NCI-H2029 treated with DMSO at 0.1 percent for 48 hours (cell line): ENCODE data around the gene TNFRSF1A.

Source experiments
- DNase-seq: peaks from one replicate; lab custom pipeline; 2025; lab: John Stamatoyannopoulos, UW

Gene TNFRSF1A

DNA sequence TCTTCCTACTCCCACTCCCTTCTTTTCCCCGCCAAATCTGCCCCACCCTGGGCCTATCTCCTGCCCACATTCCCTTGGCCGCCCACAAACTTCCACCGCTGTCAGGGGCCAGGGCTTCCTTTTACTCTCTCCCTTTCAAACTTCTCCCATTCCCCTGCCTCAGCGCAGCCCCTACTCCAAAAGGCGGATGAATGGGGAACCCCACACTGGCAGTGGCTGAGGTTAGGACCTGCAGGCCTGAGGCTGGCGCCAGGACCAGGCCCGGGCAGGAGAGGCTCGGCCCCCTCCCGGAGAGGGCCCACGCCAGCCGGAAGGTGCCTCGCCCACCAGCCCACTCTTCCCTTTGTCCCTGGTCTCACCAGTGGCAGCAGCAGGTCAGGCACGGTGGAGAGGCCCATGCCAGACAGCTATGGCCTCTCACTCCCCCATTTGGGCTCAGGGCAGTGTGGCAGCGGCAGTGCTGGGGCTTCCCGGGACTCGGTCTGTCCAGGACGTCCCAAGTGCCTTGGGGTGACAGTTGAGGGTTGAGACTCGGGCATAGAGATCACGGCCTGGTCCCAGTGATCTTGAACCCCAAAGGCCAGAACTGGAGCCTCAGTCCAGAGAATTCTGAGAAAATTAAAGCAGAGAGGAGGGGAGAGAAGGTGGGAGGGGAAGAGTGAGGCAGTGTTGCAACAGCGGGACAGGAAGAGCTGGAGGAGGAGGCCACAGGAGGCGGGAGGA lies at the start of gene TNFRSF1A:
Gene TNFRSF1A, minus strand, starts transcription at position 660 of the 723 bp plus-strand sequence. Its CDS starts 262 bp downstream, at position 398.
- DNase-seq, result no peak

DNA sequence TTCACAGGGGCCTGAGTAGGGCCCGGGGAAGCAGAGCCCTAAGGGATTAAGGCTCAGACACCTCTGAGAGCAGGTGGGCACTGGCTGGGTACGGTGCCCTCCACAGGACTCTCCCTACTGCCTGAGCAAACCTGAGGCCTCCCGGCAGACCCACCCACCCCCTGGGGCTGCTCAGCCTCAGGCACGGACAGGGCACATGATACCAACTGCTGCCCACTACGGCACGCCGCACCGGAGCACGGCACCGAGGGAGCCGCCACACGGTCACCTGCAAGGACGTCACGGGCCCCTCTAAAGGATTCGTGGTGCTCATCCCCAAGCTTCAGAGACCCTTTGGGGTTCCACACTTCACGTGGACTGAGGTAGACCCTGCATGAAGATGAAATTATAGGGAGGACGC lies 49.1 kb upstream of the TNFRSF1A start:
- DNase-seq, result no peak

DNA sequence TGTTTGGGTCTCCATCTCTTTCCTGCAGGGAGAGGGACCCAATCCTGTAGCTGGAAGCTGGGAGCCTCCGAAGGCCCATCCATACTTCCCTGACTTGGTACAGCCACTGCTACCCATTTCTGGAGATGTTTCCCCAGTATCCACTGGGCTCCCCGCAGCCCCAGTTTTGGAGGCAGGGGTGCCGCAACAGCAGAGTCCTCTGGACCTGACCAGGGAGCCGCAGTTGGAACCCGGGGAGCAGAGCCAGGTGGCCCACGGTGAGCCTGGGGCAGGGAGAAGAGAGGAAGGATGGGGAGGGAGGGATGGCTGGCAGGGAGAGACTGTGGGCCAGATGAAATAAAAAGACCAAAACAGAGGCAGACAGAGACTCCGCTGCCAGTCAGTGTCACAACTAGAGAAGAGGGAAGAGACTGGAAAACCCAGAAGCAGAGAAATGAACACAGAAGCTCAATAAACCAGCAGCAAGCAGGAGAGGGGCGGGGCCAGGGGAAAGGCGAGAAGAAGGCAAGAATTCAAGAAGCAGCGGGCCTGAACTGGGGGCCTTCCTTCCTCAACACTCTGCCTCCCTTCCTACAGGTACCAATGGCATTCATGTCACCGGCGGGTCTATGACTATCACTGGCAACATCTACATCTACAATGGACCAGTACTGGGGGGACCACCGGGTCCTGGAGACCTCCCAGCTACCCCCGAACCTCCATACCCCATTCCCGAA lies 48.4 kb upstream of the TNFRSF1A start:
- DNase-seq, result no peak

DNA sequence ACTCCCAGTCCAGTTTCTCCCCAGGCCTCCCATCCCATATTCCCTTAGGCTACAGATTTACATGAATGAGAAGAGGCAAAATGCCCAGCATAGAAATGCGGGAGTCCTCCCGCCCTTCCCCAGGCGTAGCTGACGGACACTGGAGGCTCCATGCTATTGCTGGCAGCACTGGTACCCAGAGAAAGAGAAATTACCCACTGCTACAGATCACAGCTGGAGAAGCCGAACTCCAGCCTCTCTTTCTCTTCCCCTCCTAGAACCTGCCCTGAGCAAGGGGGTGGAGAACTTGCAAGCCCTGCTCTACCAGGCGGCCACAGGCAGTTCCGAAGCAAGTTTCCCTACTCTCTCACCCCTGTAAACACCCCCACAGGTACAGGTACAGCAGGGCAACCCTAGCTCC lies 45.7 kb upstream of the TNFRSF1A start:
- no peak for DNase-seq

DNA sequence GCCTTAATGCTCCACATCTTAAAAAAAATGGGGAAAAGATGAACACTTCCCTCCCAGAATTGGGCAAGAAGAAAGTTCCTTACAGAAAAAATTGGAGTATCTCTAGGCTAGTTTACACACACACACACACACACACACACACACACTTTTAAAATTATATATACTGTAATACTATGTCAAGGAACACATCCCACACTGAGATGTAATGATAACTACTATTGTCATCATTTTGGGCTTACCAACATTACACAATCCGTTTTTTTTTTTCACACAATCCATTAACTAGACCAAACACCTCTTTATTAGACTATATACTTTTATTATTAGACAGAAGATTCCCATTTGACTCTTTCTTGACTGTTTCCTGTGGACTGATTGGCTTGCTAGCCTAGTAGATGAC lies 44.6 kb upstream of the TNFRSF1A start:
- no peak for DNase-seq

DNA sequence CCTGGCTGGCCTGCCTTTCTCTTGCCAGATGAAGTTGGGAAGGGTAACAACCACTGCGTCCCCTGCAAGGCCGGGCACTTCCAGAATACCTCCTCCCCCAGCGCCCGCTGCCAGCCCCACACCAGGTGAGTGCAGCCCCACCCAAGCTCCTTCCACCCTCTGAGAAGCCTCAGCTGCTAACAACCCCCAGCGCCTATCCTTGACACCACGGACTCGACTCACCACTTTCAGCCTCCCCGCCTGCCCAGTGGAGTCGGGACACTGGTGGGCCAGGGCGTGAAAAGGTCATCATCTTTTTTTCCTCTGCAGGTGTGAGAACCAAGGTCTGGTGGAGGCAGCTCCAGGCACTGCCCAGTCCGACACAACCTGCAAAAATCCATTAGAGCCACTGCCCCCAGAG lies 44.2 kb upstream of the TNFRSF1A start:
- no peak for DNase-seq

DNA sequence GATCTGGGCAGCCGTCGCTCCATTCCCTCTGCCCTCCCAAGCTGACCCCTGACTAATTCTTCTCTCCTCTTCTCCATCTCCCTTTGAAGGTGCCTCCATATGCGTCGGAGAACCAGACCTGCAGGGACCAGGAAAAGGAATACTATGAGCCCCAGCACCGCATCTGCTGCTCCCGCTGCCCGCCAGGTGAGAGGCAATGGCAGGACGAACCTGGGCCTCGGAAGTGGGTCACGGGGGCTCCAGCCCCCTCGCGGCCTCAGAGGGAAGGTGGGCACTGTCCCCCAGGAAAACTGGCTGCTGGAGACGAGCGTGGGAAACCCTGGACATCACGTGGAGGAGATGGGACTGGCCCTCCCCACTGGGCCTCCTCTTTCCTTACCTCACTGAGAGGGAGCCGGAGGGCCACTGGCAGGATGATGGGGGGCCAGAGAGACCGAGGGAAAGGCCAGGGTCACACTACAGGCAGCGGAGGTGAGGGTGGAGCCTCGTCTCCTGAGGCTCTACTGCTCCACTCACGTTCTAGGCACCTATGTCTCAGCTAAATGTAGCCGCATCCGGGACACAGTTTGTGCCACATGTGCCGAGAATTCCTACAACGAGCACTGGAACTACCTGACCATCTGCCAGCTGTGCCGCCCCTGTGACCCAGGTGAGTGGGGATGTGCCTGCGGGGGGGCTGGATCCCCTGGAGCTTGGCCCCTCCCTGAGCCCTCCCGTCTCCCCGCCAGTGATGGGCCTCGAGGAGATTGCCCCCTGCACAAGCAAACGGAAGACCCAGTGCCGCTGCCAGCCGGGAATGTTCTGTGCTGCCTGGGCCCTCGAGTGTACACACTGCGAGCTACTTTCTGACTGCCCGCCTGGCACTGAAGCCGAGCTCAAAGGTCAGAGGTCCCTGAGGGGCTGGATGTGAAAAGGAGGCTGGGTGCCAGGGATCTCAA lies 42.9 kb upstream of the TNFRSF1A start:
- DNase-seq, result no peak

DNA sequence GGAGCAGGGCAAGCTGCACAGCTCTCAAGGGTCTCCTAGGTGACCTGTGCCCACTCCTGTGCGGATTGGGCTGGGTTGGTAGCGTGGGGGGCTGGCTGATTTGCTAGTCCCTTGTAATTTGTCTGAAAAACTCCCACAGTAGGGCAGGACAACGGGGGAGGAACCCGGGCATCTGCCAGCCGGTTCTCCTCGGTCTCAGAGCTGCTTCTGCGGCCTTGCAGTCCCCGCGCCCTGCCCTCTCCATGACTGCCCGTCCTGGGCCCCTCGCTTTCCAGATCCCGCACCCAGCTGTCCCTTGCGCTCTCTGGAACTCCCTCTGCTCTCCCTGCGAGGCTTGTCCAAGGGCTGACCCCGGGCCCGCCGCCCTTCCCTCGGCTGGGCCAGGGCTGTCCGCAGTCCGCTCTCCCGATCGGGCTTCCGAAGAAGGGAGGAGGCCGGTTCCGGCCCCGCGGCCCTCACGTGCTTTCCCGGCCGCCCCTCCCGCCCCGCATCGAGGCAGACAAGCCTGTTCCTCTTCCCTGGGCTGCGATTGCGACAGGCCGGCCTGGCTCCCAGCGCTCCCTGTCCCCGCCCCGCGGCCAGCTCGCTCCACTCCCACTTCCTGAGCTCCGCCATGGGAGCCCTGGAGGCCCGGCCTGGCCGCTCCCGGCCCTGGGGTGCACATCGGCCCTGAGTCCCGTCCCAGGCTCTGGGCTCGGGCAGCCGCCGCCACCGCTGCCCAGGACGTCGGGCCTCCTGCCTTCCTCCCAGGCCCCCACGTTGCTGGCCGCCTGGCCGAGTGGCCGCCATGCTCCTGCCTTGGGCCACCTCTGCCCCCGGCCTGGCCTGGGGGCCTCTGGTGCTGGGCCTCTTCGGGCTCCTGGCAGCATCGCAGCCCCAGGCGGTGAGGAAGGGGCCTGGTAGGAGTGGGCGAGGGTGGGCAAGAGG lies 42.0 kb upstream of the TNFRSF1A start, which contains the start of gene LTBR:
Gene LTBR, plus strand, starts transcription at position 591 of the 927 bp plus-strand sequence. Its CDS starts 197 bp downstream, at position 788.
- DNase-seq, result peak; percentile 37

DNA sequence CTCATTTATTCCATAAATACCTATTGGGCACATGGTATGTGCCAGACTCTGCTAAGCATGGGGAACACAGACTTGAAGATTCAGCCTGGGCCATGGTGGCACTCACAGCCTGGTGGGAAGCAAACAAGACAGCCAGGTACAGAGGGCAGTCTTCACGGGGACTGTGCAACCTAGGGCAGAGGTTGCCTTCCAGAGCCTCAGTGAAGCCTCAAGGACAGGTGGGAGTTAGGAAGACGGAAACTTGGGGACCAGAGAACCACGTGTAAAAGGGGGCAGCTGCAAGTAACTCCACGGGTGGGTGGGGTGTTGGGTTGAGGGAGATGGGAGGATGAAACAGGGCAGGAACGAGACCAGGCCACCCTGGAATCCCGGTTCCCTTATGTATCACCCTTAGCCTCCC lies 41.1 kb upstream of the TNFRSF1A start:
- no peak for DNase-seq

DNA sequence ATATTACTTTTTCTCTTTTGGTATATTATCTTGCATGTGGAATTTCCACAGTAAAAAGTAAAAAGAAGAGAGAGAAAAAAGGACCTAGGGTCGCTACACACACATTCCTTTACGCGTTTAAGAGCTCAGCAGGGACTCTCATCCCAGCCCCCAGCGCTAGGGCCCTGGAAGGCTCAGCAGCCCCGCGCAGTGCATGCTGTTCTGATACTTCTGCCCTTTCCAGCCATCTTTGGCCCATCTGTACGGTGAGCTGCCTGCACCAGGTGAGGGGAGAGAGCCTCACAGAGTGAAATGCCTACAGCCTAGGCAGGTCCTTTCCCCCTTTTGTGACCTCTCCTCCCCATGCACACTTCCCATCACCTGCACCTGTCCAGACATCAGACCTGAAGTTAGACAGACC lies 40.5 kb upstream of the TNFRSF1A start:
- no peak for DNase-seq

DNA sequence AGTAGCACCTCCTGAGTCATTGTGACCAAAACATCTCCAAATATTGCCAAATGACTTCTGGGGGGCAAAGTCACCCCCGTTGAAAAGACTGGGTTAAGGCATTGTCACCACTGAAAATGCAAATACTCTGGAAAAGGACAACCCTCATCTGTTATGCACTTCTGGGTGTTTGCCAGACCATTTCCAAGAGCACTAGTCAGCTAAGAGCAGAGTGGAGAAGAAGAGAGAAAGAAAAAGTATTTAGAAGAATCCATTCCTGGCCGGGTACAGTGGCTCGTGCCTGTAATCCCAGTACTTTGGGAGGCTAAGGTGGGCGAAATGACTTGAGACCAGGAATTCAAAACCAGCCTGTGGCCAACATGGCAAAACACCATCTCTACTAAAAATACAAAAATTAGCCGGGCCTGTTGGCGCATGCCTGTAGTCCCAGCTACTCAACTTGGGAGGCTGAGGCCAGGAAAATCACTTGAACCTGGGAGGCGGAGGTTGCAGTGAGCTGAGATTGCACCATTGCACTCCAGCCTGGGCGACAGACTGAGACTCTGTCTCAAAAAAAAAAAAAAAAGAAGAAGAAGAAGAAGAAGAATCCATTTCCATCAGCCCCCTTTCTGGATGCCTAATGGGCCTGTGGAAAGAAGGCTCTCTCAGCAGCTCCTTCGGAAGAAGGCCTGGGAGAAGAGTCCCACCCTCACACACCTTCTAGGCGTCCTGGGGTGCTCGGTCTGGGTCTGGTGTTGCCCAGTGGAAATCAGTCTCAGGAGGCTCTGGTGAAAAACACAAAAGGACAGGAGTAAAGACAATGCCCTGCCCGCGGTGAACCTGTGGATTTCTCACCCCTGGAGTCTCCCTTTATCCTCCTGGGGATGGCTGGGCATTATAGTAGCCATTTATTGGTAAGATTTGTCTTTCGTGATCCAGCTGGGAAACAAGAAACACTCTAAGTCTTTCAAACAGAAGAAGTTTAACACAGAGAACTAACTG lies 38.6 kb upstream of the TNFRSF1A start:
- DNase-seq, result no peak

DNA sequence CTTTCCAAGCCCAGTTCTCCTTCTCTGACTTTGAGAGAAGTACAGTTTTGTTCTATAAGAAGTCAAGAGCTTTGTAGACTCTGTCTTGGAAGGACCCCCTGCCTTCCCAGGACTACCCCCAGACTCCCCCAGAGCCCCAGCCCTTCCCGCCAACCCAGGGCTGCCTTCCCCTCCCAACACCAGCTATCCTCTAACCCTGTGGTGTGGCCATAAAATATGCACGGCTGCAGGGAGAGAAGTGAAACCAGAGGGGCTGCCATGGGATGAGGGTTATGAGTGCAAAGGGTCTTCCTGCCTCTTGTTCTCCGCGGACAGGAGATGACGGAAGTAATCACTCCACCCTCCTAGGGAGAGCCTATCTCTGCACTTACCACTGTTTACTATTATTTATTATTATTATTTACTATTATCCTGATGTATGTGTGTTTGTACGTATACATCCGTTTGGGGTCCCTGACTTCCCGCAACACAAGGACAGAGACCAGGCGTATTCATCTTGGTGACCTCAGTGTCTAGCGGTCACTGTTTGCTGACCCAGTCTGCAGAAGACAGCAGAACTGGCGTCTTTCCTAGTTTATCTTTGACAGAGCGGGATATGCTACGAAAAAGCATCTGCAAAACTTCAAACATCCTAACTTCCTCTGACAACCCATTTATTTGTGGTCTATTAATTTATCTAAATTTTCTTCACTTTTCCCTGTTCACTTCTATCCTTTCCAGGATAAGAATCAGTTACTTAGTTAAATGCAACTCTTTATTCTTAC lies 37.0 kb upstream of the TNFRSF1A start:
- no peak for DNase-seq

DNA sequence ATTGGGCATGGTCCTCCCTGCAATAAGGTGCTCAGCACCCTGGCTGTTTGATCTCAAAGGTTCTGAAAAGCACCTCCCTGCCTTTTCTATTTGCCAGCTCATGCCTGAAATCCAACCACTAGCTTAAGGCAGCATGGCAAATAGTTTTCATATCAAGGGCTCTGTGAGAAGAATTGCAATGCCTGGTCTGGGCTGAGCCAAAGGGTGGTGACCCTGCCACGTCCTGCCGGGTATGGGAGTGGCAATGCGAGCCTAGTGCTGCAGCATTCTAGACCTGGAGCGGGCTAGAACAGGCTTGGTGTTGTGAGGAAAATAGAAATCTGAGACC lies 35.8 kb upstream of the TNFRSF1A start:
- no peak for DNase-seq

DNA sequence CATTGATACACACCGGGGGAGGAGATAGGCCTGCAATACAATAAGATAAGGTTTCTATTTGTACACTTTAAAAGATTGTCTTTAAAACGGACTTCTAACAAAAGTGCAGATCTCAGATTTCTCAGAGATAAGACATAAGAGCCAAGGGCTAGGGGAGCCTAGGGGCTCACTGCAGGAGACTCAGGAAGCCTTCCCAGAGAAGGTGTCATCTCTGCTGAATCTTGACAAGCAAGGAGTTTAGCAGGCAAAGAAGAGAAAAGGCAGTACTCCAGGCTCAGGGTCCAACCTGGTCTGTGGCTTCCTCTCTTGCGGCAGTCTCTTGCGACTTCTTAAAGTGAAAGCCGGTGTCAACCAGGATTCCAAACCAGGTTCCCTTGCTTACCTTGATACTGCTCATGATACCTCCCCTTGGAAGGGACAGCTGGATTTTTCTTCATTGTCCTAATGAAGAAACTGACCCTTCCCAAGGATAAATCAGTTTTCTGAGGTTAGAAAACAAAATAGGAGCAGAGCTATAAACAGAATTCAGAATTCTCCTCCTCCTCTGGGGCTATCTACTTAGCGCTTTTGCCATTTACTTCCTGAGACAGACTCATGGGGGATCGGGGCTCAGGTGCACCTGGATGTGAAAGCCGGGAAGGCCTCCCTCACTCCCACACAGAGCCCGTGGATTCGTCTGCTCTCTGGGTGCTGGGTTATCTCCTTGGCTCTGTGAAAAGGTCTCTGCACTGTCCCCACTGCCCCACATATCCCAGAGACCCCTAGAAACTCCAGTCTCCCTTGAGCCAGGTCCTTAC lies 35.2 kb upstream of the TNFRSF1A start:
- DNase-seq, result no peak

DNA sequence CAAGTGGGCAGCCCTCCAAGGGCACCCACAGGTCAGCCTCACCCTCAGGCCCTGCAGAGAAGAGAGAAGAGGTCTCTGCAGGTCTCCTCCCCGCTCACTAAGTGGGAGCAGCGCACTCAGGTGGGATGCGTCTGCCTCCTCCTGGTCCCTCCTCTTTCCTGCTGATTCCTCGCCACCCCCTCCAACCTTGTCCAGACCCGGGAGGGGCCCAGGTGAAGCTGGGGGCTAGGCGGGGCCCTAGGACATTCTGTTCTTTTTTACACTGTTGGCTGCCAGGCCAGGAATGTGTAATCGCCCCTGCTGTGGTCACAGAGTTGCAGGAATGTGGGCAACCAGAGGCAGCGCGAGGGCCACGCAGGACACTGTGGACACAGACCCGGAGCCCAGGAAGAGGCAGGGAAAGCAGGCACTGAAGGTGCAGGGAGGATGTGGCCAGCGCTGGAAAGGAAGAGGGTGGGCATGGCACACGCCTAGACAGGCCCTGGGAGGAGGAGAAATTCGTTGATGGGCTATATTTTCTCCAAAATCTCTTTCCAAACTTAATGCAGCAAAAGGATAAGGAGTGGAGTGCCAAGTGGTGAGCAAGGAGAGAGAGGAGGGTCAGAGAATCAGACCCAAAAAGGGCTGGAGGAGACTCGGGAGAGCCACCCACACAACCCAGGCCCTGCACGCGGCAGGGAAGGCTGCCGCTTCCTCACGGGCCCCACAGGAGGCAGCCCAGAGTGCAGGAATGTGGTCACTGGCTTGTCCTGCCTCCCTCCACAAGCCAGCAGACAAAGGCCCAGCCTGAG lies 34.4 kb upstream of the TNFRSF1A start:
- DNase-seq, result no peak

DNA sequence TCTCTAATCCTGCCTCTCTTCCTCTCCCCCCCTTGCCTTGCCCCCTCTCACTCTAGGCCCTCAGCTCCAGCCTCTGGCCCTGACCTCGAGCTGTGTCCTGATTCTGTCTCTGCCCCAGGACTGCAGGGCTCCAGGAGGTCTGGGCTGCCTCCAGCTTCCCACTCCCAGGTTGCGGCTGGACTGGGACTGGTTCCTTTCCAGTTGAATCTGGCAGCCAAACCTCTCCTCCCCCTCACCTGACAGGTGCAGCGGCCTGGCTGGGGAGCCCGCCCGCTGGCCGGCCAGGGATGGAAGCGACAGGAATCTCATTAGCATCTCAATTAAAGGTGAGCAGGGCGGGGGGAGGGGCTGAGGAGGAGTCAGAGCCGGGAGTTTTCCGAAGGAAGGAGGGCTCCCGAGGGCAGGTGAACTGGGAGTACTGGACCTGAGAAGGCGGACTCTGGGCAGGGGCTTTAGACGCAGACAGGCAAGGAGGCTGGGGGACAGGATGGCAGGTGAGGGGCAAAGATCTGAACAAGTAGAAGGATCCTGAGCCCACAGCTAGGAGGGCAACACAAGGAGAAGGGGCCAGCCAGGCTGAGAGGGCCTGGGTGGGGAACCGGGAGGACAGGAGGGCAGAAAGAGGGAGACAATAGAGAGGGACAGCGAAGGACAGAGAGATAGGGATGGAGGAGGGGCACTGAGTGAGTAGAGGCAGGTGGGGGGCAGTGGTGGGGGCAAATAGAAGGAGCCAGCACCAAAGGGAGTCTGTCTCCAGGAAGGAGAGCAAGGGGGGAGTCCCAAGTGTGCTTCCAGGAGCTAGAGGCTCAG lies 33.6 kb upstream of the TNFRSF1A start, which contains the start of gene SCNN1A:
Gene SCNN1A, minus strand, starts transcription at position 295 of the 810 bp plus-strand sequence. CDS start 780 bp downstream, outside the sequence.
- DNase-seq, result peak; percentile 72

DNA sequence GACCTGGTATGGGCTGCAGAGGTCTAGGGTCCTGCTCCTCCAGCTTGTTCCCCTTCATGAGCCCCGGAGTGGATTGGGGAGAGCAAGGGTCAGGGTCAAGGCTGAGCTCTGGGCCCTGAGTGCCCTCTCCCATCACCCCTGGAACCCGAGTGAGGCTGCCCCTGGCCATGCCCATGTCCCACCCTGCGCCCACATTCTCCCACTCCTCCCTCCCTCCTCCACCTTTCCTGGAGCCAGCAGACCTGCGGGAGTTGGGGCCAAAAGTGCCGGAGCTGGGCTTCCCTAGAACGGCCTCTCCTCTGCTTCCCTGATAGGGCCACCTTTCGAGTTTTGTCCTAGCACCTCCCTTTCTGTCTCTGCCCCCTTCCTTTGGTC lies 32.9 kb upstream of the TNFRSF1A start:
- DNase-seq, result no peak
